GM12801 (cell line): ENCODE data around the gene PRKCE.

Experiments
- CTCF ChIP-seq: IDR thresholded peaks from one replicate; pipeline ENCODE4 v1.5.1; 2011; ENCODE audit warnings: control low read depth; ENCODE audit not compliant: insufficient read length; ENCODE audit errors: extremely low read depth

The PRKCE gene

GRCh38 chr2:46163098-46163430, 511.6 kb downstream of the PRKCE start:
- no peak for TF ChIP-seq CTCF

GRCh38 chr2:46163804-46164528, 512.5 kb downstream of the PRKCE start:
- TF ChIP-seq CTCF: no peak

GRCh38 chr2:46164529-46165301, 513.2 kb downstream of the PRKCE start:
- TF ChIP-seq CTCF: no peak

- no peak for TF ChIP-seq CTCF
These were observed 514.4 kb downstream of the PRKCE start for GRCh38 chr2:46165916-46166315.

- no peak for TF ChIP-seq CTCF
These were observed 515.9 kb downstream of the PRKCE start for GRCh38 chr2:46167406-46167805.

GRCh38 chr2:46167924-46168323, 516.4 kb downstream of the PRKCE start:
- TF ChIP-seq CTCF: no peak

GRCh38 chr2:46169467-46169866, 518.0 kb downstream of the PRKCE start:
- no peak for TF ChIP-seq CTCF
